GM18873 (cell line): ENCODE data around the gene CDC73.
"Not testable (repeated sequence)": the region's sequence is repeated elsewhere in the genome, so short reads cannot be mapped to it uniquely, and the experiment has no call there.

Experiments used
- ATAC-seq: cut with Tn5 transposase; IDR thresholded peaks from one replicate; pipeline ENCODE4 v1.9.1; 2021; ENCODE audit warnings: mild to moderate bottlenecking, moderate library complexity, moderate number of reproducible peaks; ENCODE audit not compliant: unreplicated experiment, low FRiP score

CDC73 gene

DNA sequence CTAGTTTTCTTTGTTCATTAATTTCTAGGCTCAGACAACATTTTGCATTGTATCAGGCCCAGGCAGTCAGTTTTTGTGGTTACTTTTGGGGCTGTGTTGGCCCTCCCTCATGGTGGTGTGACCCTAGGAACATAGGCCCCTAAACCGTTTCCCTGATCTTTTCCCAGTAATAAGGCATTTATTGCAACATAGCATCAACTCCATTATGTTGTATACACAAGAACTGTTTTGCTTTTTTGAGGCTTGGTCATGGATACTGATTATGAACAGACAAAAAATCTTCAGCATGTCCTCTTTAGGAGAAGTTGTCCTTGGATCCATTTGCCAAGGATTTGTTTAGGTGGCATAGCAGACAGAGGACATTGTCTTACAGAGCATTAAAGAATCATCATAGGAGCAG, 54.3 kb downstream of the CDC73 start:
- ATAC-seq, result no peak

- no peak for ATAC-seq
Observed at GRCh38 chr1:193176788-193177187, 55.0 kb downstream of the CDC73 start.

DNA sequence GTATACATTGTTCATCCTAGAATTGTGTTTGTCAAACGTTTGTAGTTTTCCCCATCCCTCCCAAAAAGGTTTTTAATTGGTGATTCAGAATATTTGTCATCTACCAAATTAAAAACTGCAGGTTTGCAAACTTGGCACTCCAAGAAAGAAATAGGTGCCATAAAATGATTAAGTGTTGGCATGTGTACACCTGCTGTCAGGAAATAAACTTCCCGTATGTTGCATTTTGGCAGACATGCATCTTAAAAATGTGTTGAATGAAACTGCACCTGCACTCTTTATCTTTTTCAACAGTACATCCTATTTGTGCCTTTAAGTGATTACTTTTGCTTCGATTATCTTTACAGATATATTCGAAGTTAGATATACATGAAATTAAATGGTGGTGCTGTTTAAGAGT, 57.3 kb downstream of the CDC73 start:
- no peak for ATAC-seq

DNA sequence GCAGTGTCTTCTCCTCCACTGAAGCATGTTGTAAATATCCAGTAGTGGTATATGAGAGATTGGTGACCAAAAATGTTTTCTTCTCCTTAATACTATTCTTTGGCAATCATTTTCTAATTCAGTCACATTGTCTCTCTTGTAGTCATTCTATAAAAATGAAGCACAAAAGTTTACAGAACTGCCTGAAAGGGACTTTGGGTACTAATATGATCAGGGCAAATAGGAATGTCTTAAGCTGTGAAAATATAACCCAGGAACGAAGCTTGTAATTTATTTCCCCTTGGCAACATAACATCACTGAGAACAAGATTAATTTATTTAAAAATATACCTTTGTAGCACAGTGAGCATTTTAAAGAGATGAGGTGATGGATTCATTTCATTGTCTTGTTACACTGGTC, 59.7 kb downstream of the CDC73 start:
- no peak for ATAC-seq

DNA sequence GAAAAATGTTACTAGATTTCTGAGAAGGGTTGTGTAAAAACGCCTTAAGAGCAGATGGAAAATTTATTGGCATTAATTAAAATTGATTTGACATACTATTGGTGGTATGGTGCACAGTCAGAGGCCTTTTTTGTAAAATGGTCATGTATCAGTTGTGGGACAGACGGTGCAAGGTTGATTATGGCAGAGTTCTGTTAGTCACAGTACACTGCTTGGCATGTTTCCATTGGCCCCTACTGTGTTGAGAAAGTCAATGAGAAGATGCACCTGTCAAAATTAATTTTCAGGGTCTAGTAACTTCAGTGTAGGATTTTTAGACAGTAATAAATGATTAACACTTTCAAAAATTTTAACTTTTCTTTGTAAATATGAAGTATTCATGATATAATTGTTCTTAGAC, 60.2 kb downstream of the CDC73 start:
- ATAC-seq, result no peak

- no peak for ATAC-seq
Observed at GRCh38 chr1:193183019-193183627, 61.3 kb downstream of the CDC73 start.

DNA sequence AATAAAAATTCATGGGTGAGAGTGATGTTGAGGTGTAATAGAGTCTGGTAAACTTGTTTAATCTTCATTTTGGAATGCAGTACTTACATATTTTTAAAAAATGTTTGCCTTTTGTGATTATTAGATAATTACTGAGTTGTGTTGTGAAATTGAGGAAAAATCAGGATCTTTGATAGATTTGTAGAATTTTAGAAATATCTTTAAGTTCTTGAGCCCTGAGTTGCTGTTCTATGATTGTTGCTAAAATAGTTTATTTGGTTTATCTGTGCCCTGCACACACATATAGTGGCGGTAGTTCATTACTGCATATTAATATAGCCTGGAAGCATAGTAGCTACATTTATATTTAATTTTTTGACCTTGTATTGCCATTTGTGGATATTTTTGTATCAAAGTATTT, 62.9 kb downstream of the CDC73 start:
- ATAC-seq, result no peak

GRCh38 chr1:193185211-193185610, 63.4 kb downstream of the CDC73 start:
- ATAC-seq, result no peak

DNA sequence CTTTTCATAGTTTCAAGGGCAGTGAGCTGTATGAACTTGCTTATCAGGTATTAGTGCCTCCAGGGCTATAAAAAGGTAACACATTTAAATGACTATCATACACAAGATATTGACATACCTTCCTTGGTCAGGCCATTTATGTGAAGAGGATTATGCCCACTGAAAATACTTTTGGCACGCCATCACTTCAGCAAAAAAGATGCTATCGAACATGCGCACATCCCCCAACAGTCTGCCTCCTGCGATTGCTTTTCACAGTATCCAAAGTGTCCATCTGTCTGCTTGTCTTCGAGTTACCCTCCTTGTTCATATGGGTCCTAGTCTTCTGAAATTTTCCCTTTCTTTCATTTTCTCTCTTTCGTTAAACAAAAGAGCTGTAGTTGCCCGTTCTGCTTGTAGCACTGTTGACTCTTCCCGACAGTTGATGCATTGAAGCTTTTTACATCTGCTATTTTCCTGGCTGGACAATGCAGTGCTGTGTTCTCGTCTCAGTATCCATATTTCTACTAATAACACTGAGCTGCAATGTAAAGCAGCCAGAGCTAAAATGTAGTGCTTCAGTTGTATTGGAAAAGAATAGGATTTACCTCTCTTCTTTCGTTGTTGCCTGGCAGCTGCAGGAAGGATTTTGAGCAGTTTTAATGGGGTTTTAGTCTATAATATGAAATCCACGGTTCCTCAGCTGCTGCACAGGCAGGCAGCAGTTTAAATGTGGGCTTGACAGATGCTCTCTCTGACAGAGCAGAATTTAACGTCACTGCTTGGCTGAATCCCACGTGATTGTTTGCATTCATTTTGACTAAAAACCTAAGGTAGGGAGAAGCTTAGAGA, 64.3 kb downstream of the CDC73 start, which contains the start of gene B3GALT2:
Gene B3GALT2, minus strand, starts transcription at position 713 of the 831 bp plus-strand sequence. CDS start 5,051 bp downstream, outside the sequence.
- no peak for ATAC-seq

DNA sequence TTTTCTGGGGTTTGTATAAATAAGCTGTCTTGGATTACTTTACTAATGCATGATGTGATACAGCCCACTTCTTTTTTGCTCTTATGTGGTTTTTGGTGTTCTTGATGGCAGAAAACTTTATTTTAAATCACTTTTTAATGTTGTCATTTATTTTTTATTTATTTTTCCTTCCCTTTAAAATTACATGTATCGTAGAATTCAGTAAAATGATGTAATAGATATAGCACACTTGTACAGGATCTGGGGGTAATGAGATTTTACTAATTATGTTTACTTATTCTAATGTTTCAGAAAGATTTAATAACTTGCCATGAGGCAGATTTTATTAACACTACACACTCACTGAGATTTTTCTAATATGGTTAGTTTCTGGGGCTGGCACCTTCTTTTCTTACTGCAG, 65.3 kb downstream of the CDC73 start:
- no peak for ATAC-seq

GRCh38 chr1:193188915-193189314, 67.1 kb downstream of the CDC73 start:
- not testable (repeated sequence) for ATAC-seq

- ATAC-seq, result no peak
Observed at GRCh38 chr1:193189442-193190095, 67.7 kb downstream of the CDC73 start.

DNA sequence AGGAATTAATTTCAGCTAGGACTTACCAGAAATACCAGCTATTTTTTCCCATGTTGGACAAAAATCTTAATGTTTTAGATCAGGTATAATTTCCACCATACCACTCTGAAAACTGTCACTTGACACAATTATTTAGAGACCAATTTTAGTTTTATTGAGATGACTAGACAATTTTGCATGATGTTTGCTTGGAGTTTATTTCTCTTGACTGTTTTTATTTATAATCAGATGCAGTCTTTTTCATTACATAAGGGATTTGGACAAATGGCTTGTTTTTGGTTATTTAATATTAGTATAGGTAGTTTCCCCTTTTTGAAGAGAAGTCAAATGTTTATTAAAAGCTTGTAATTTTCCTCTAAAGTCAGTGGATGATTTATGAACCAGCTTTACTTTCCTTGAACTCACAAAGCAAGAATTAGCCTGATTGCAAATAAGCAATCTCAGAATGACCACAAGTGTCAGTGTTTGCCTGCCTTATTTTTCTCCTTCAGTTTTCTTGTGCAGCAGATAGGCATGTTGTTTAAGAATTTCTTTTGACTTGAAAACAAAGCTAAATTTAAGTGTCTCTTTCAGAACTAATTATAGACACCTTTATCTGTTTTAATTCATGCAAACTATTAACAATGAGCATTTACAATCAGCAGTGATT, 68.4 kb downstream of the CDC73 start:
- ATAC-seq, result no peak

DNA sequence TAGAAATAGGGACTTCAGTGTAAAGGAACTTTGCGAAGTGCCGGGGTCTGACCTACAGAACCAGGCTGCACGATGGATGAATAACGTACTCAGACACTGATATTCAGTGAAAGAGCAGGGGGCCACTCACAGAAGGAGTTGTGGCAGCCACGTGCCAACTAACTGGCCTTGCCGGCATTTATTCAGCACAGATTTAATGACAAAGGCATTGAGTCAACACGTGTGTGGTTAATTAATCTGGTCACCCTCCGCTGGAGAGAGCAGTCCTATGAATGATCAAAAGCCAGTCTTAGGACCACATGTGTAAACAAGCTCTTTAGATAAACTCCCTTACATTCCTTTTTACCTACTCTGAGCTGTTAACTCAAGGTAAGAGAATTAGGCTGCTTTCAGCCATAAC, 70.8 kb downstream of the CDC73 start:
- no peak for ATAC-seq

GRCh38 chr1:193199940-193200339, 78.1 kb downstream of the CDC73 start:
- no peak for ATAC-seq

DNA sequence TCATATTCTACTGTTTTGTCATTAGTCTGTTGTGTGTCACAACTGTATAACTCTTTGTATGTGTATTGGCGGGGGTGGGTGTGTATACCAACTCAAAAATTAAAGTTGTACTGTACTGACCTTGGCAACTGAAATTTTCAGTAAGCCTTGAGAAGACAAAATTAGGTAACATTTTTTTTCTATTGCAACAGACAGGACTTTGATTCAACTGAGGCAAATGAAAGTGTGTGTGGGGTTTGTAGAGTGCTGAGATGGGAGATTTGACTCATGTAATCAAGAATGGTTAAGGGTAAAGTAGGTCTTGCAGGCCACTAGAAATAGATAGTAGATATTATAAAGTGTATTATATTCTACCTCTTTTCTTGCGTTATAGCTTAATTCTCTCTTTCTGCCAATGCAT, 79.2 kb downstream of the CDC73 start:
- no peak for ATAC-seq

- ATAC-seq, result no peak
Observed at GRCh38 chr1:193210996-193211395, 89.2 kb downstream of the CDC73 start.

DNA sequence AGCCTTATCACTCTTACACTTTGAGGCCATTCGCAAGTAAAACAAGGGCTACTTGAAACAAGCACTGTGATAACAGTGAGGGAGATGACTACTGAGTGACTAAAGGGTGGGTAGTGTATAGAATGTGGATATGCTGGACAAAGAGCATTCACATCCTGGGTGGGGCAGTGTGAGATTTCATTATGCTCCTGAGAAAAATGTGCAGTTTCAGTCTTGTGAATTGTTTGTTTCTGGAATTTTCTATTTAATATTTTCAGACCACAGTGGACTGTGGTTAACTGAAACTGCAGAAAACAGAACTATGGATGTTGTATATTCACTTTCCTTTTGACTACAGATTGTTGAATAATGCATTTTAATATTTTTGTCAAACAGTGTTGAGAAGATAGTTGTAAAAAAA, 89.7 kb downstream of the CDC73 start:
- peak; percentile 60 for ATAC-seq

DNA sequence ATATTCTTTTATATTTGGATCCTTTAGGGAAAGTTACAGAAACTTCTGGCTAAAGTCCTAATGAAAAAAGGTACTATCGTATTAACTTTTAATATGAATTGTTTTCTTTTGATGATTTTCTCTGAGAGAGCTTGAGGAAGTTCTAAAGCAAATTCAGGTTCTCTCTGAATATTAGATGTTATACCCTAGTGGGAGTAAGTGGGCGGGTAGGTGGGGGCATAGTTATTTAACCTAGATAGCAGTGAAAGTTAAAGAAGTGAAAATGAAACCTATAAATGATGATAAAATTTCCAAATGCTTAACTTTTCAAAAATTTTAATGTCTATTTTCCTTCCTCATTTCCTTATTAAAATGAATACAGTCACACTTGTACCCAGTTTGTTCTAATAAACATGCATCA, 90.8 kb downstream of the CDC73 start:
- no peak for ATAC-seq

DNA sequence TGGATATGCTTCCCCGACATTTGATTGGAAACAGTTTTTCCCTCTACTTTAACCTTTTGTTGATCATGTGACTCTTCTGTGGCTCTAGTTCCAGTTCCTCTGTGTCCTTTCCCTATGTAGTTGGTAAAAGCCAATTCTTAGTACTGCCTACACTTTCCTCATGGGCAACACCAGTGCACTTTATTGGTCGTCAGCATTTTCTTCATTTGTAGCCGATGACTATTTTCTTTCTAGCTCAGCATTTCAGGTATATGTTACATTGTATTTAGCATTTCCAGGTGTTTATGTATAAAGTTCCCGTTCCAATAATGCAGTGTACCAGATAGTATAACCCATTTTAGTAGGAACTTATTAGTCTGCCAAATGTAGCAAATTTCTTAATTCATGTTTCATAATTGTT, 92.2 kb downstream of the CDC73 start:
- no peak for ATAC-seq

GRCh38 chr1:193216920-193217319, 95.1 kb downstream of the CDC73 start:
- ATAC-seq, result peak; percentile 76
